Measurements from ENCODE around the gene TMEM178B.
A peak's percentile ranks its signal among the peaks of the same experiment; 100 is the strongest.

Gene TMEM178B

DNA sequence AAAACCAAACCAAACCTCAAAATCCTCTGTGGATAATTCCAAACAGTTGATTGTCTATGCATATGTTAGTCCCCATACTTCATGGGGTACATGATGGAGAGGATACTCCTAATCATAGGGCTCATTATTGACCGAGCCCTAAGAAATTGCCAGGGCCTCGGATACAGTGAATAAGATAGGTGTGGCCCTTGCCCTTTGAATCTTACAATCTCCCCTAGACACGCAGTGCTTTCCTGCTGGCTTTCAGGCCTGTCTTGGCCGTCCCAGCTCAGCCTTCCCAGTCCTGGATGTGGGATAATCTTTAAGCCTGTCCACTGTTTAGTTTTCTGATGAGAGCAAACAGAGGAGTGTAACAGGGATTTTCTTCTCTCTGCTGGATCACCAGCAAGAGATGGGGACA lies 161.8 kb downstream of the TMEM178B start:
- Histone ChIP-seq H3K4me1 (ENCODE audit: control insufficient read depth, insufficient read depth, low read length) (peaks cover 12% of the 10 kb centered on the region), H3K9me3 (ENCODE audit: control insufficient read depth, insufficient read depth, low read length) (no peaks in the 10 kb centered on the region), H3K36me3 (ENCODE audit: control insufficient read depth, insufficient read depth, low read length) (no peaks in the 10 kb centered on the region), H3K27me3 (ENCODE audit: control insufficient read depth, insufficient read depth, low read length) (no peaks in the 10 kb centered on the region), H3K4me3 (ENCODE audit: low read depth, low read length) (no peak overlapping the region), H3K9ac (ENCODE audit: low read depth, low read length) (no peak overlapping the region)

DNA sequence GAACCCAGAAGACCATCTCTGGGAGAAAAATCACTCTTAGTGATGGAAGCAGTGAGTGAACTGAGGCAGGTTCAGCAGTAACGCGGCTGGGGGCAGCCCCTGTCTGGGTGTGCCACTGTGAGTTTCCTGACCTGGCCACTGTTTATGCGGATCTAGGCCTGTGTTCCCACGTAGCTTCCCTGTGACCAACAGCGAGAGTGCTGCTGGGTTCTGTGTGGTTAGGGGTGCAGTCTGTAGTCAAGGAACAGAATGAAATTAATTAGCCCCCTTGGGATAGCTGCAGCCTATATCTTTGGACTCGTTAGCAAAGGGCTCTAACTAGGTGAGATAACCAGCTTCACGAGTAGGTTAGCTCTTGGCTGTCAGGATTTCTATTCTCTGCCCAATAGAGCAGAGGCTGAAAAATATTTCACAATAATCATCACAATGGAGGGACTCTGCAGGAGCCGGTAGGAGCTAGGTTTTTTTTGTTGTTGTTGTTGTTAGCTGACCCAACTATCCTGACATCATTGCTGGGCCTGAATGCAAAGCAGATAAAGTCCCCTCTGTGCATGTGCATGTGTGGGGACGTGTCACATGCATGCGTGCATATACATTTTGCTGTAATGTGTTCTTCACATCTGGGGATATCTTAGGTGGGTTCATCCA lies 164.9 kb downstream of the TMEM178B start:
- Histone ChIP-seq H3K27me3 (ENCODE audit: control insufficient read depth, insufficient read depth, low read length) (no peaks in the 10 kb centered on the region), H3K9ac (ENCODE audit: low read depth, low read length) (no peak overlapping the region), H3K4me3 (ENCODE audit: low read depth, low read length) (peak overlapping the region; percentile 9), H3K36me3 (ENCODE audit: control insufficient read depth, insufficient read depth, low read length) (no peaks in the 10 kb centered on the region), H3K9me3 (ENCODE audit: control insufficient read depth, insufficient read depth, low read length) (no peaks in the 10 kb centered on the region), H3K4me1 (ENCODE audit: control insufficient read depth, insufficient read depth, low read length) (peaks cover 12% of the 10 kb centered on the region)

- Histone ChIP-seq H3K9me3 (ENCODE audit: control insufficient read depth, insufficient read depth, low read length) (no peaks in the 10 kb centered on the region), H3K4me3 (ENCODE audit: low read depth, low read length) (no peak overlapping the region), H3K27me3 (ENCODE audit: control insufficient read depth, insufficient read depth, low read length) (no peaks in the 10 kb centered on the region), H3K9ac (ENCODE audit: low read depth, low read length) (no peak overlapping the region), H3K4me1 (ENCODE audit: control insufficient read depth, insufficient read depth, low read length) (peaks cover 12% of the 10 kb centered on the region), H3K36me3 (ENCODE audit: control insufficient read depth, insufficient read depth, low read length) (no peaks in the 10 kb centered on the region)
Measured at GRCh38 chr7:141239661-141240060, 165.8 kb downstream of the TMEM178B start.

DNA sequence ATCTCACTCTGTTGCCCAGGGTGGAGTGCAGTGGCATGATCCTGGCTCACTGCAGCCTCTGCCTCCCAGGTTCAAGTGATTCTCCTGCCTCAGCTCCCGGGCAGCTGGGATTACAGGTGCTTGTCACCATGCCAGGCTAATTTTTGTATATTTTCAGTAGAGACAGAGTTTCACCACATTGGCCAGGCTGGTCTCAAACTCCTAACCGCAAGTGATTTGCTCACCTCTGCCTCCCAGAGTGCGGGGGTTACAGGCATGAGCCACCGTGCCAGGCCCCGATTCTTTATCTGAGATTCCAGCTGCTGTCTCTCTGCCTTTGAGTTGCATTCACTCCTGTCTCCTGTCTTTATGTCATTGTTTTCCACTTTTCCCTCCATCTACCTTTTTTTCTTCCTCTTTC lies 168.7 kb downstream of the TMEM178B start:
- peaks cover 12% of the 10 kb centered on the region for H3K4me1 ChIP-seq (ENCODE audit: control insufficient read depth, insufficient read depth, low read length)
- H3K9ac ChIP-seq (ENCODE audit: low read depth, low read length), result no peak overlapping the region
- no peaks in the 10 kb centered on the region for H3K9me3 ChIP-seq (ENCODE audit: control insufficient read depth, insufficient read depth, low read length)
- H3K36me3 ChIP-seq (ENCODE audit: control insufficient read depth, insufficient read depth, low read length), result no peaks in the 10 kb centered on the region
- H3K4me3 ChIP-seq (ENCODE audit: low read depth, low read length), result no peak overlapping the region
- H3K27me3 ChIP-seq (ENCODE audit: control insufficient read depth, insufficient read depth, low read length), result no peaks in the 10 kb centered on the region

DNA sequence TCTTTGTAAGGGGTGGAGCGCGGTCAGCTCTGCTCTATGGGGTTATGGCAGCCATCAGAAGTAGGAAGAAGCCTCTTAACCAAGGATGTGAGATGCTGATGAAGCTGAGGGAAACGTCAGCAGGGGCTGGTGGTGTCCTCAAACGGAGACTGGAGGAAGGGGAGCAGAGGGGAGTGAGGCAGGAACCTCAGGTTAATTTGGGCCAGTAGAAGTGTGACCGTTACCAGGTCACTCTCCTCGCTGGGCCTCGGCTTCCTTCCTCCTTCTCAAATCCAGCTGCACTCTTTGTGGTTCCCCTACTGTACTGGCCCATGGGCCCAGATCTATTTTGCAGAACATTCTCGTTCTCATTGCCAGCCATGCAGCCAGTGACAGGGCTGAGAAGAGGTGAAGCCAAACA lies 169.5 kb downstream of the TMEM178B start:
- Histone ChIP-seq H3K9me3 (ENCODE audit: control insufficient read depth, insufficient read depth, low read length) (no peaks in the 10 kb centered on the region), H3K27me3 (ENCODE audit: control insufficient read depth, insufficient read depth, low read length) (no peaks in the 10 kb centered on the region), H3K4me3 (ENCODE audit: low read depth, low read length) (no peak overlapping the region), H3K9ac (ENCODE audit: low read depth, low read length) (no peak overlapping the region), H3K36me3 (ENCODE audit: control insufficient read depth, insufficient read depth, low read length) (no peaks in the 10 kb centered on the region), H3K4me1 (ENCODE audit: control insufficient read depth, insufficient read depth, low read length) (peaks cover 10% of the 10 kb centered on the region)

DNA sequence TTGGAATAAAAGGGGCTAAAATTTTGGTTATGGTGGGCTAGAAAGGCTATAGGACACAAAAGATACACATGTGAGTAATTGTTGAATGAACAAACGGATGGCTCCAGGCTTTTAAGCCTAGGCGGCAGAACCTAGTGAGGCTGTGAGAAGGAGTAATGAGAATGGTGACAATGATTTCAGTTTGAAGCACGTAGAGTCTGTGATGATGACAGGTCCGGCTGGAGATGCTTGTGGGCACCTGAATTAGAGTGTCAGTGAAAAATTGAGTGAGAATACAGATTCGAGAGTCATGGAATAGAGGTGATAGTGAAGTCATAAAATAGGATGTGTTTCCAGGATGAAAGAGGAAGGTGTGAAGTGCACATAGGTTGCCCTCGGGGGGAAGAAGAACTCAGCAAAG lies 170.6 kb downstream of the TMEM178B start:
- Histone ChIP-seq H3K36me3 (ENCODE audit: control insufficient read depth, insufficient read depth, low read length) (no peaks in the 10 kb centered on the region), H3K9me3 (ENCODE audit: control insufficient read depth, insufficient read depth, low read length) (no peaks in the 10 kb centered on the region), H3K27me3 (ENCODE audit: control insufficient read depth, insufficient read depth, low read length) (no peaks in the 10 kb centered on the region), H3K4me1 (ENCODE audit: control insufficient read depth, insufficient read depth, low read length) (no peaks in the 10 kb centered on the region), H3K4me3 (ENCODE audit: low read depth, low read length) (no peak overlapping the region), H3K9ac (ENCODE audit: low read depth, low read length) (no peak overlapping the region)

DNA sequence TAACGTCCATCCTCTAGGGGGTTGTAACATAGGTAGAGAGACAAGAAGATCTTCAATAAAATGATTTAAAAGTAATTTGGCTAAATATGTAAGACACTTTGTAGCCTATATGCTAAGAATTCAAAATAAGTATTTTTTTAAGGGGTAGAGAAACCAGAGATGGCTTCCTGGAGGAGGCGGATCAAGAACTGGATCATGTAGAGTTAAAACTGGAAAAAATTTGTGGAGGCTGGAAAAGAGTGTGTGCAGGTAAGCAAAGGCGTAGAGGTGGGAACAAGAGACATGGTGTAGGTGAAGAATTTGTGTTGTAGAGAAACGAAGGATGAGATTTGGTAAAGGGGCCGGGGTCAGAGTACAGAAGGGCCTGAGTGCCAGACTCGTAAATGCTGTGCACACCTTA lies 172.6 kb downstream of the TMEM178B start:
- Histone ChIP-seq H3K36me3 (ENCODE audit: control insufficient read depth, insufficient read depth, low read length) (no peaks in the 10 kb centered on the region), H3K27me3 (ENCODE audit: control insufficient read depth, insufficient read depth, low read length) (no peaks in the 10 kb centered on the region), H3K9ac (ENCODE audit: low read depth, low read length) (no peak overlapping the region), H3K4me3 (ENCODE audit: low read depth, low read length) (no peak overlapping the region), H3K9me3 (ENCODE audit: control insufficient read depth, insufficient read depth, low read length) (no peaks in the 10 kb centered on the region), H3K4me1 (ENCODE audit: control insufficient read depth, insufficient read depth, low read length) (no peaks in the 10 kb centered on the region)

DNA sequence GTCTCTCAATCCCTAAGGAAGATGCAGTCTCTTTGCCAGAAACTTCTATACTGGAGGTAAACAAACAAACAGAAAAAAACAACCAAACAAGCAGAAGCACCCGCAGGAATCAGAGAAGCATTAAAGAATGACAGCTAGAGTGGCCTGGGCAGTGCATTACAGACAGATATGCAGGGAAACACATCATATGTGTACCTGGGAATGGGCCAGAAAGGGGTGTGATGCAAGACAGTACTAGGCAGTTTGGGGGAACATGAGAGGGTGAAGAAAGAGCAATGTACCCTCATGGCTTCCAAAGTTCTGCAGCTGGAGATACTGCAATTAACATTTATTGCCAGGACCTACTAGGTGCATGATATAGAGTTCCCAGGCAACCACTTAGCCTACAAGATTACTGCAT lies 177.3 kb downstream of the TMEM178B start:
- no peak overlapping the region for H3K4me3 ChIP-seq (ENCODE audit: low read depth, low read length)
- no peaks in the 10 kb centered on the region for H3K27me3 ChIP-seq (ENCODE audit: control insufficient read depth, insufficient read depth, low read length)
- H3K9ac ChIP-seq (ENCODE audit: low read depth, low read length), result no peak overlapping the region
- H3K4me1 ChIP-seq (ENCODE audit: control insufficient read depth, insufficient read depth, low read length), result no peaks in the 10 kb centered on the region
- H3K9me3 ChIP-seq (ENCODE audit: control insufficient read depth, insufficient read depth, low read length), result no peaks in the 10 kb centered on the region
- no peaks in the 10 kb centered on the region for H3K36me3 ChIP-seq (ENCODE audit: control insufficient read depth, insufficient read depth, low read length)

DNA sequence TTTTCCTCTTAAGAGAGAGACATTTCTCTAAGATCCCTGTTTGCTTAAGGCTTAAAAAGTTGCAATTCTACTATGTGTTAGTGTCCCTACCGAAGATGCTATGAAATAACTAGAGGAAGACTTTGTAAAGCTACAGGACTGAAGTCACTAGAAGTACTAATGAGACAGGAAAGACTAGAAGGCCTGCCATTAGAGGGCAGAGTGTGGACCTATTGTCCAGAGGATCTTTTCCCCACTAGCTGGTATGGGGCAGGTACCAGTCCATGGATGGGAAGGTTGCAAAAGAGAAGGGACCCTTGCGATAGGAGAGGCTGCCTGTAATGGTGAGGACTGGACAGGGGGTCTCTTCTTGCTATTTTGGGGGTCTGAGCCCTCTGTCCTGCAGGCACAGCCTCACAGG lies 178.1 kb downstream of the TMEM178B start:
- H3K27me3 ChIP-seq (ENCODE audit: control insufficient read depth, insufficient read depth, low read length), result no peaks in the 10 kb centered on the region
- no peaks in the 10 kb centered on the region for H3K9me3 ChIP-seq (ENCODE audit: control insufficient read depth, insufficient read depth, low read length)
- no peaks in the 10 kb centered on the region for H3K36me3 ChIP-seq (ENCODE audit: control insufficient read depth, insufficient read depth, low read length)
- H3K4me3 ChIP-seq (ENCODE audit: low read depth, low read length), result no peak overlapping the region
- H3K4me1 ChIP-seq (ENCODE audit: control insufficient read depth, insufficient read depth, low read length), result no peaks in the 10 kb centered on the region
- no peak overlapping the region for H3K9ac ChIP-seq (ENCODE audit: low read depth, low read length)

DNA sequence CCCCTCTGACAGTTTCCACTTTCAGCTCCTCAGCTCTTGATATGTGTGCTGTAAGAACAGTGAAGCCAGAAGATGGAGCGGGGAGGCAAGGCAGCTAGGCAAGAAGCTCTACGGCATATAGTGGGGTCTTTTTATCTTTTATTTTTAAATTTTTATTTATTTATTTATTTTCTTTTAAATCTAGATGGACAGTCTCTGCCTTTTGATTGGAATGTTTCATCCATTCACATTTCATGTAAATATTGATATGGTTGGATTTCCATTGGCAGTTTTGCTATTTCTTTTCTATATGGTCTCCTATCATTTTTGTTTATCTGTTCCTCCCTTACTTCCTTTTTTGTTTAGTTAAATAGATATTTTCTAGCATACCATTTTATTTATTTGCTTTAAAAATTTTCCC lies 183.7 kb downstream of the TMEM178B start:
- Histone ChIP-seq H3K9ac (ENCODE audit: low read depth, low read length) (no peak overlapping the region), H3K9me3 (ENCODE audit: control insufficient read depth, insufficient read depth, low read length) (no peaks in the 10 kb centered on the region), H3K4me1 (ENCODE audit: control insufficient read depth, insufficient read depth, low read length) (no peaks in the 10 kb centered on the region), H3K4me3 (ENCODE audit: low read depth, low read length) (no peak overlapping the region), H3K36me3 (ENCODE audit: control insufficient read depth, insufficient read depth, low read length) (no peaks in the 10 kb centered on the region), H3K27me3 (ENCODE audit: control insufficient read depth, insufficient read depth, low read length) (no peaks in the 10 kb centered on the region)

GRCh38 chr7:141258559-141258958 lies 184.7 kb downstream of the TMEM178B start:
- Histone ChIP-seq H3K9me3 (ENCODE audit: control insufficient read depth, insufficient read depth, low read length) (no peaks in the 10 kb centered on the region), H3K27me3 (ENCODE audit: control insufficient read depth, insufficient read depth, low read length) (no peaks in the 10 kb centered on the region), H3K4me3 (ENCODE audit: low read depth, low read length) (no peak overlapping the region), H3K4me1 (ENCODE audit: control insufficient read depth, insufficient read depth, low read length) (no peaks in the 10 kb centered on the region), H3K36me3 (ENCODE audit: control insufficient read depth, insufficient read depth, low read length) (no peaks in the 10 kb centered on the region), H3K9ac (ENCODE audit: low read depth, low read length) (no peak overlapping the region)

GRCh38 chr7:141262101-141263090 lies 188.5 kb downstream of the TMEM178B start:
- Histone ChIP-seq H3K27me3 (ENCODE audit: control insufficient read depth, insufficient read depth, low read length) (no peaks in the 10 kb centered on the region), H3K4me3 (ENCODE audit: low read depth, low read length) (no peak overlapping the region), H3K4me1 (ENCODE audit: control insufficient read depth, insufficient read depth, low read length) (no peaks in the 10 kb centered on the region), H3K9ac (ENCODE audit: low read depth, low read length) (no peak overlapping the region), H3K36me3 (ENCODE audit: control insufficient read depth, insufficient read depth, low read length) (no peaks in the 10 kb centered on the region), H3K9me3 (ENCODE audit: control insufficient read depth, insufficient read depth, low read length) (no peaks in the 10 kb centered on the region)
